Fibroblast of skin of back (primary cell): Measurements from ENCODE around the gene WDR26.
"Not testable (repeated sequence)": the region's sequence is repeated elsewhere in the genome, so short reads cannot be mapped to it uniquely, and the experiment has no call there.

Source experiments
- DNase-seq: peaks from one replicate; pipeline ENCODE4 v3.0.0-alpha.2; 2013

Gene WDR26

GRCh38 chr1:224433701-224434672 lies 610 bp downstream of the WDR26 start:
- DNase-seq, result peak; percentile 6

GRCh38 chr1:224433041-224433691 lies 1.4 kb downstream of the WDR26 start:
- no peak for DNase-seq

GRCh38 chr1:224432672-224433040 lies 1.9 kb downstream of the WDR26 start:
- DNase-seq, result peak; percentile 12

- peak; percentile 64 for DNase-seq
Measured at GRCh38 chr1:224432146-224432545, 2.5 kb downstream of the WDR26 start.

- no peak for DNase-seq
Measured at GRCh38 chr1:224431726-224432125, 2.9 kb downstream of the WDR26 start.

- peak; percentile 72 for DNase-seq
Measured at GRCh38 chr1:224430511-224431113, 4.0 kb downstream of the WDR26 start.

GRCh38 chr1:224429616-224430326 lies 4.8 kb downstream of the WDR26 start:
- DNase-seq, result no peak

GRCh38 chr1:224428713-224429112 lies 5.9 kb downstream of the WDR26 start:
- DNase-seq, result not testable (repeated sequence)

GRCh38 chr1:224427346-224427745 lies 7.3 kb downstream of the WDR26 start:
- DNase-seq, result peak; percentile 89

GRCh38 chr1:224426869-224427268 lies 7.7 kb downstream of the WDR26 start:
- not testable (repeated sequence) for DNase-seq

- DNase-seq, result no peak
Measured at GRCh38 chr1:224425279-224425884, 9.2 kb downstream of the WDR26 start.

- DNase-seq, result no peak
Measured at GRCh38 chr1:224420106-224420505, 14.5 kb downstream of the WDR26 start.

- DNase-seq, result peak; percentile 33
Measured at GRCh38 chr1:224411766-224412165, 22.8 kb downstream of the WDR26 start.

- no peak for DNase-seq
Measured at GRCh38 chr1:224408294-224408590, 26.4 kb downstream of the WDR26 start.

GRCh38 chr1:224407571-224408293 lies 26.9 kb downstream of the WDR26 start:
- DNase-seq, result peak; percentile 26

- peak; percentile 44 for DNase-seq
Measured at GRCh38 chr1:224406216-224406615, 28.4 kb downstream of the WDR26 start.

GRCh38 chr1:224405604-224405970 lies 29.0 kb downstream of the WDR26 start:
- DNase-seq, result no peak

GRCh38 chr1:224404916-224405603 lies 29.5 kb downstream of the WDR26 start:
- DNase-seq, result no peak

- no peak for DNase-seq
Measured at GRCh38 chr1:224402472-224403036, 32.0 kb downstream of the WDR26 start.

GRCh38 chr1:224399887-224400286 lies 34.7 kb downstream of the WDR26 start:
- no peak for DNase-seq

GRCh38 chr1:224393294-224393693 lies 41.3 kb downstream of the WDR26 start:
- DNase-seq, result no peak
